Activated effector memory CD4-positive, alpha-beta T cell treated with Interleukin-2 at 50 U/mL for 16 hours (primary cell): ENCODE measurements around the gene PGA5.

ENCODE experiments used
- DNase-seq: peaks from one replicate; pipeline ENCODE4 v3.0.0-alpha.2; 2020

PGA5 gene

DNA sequence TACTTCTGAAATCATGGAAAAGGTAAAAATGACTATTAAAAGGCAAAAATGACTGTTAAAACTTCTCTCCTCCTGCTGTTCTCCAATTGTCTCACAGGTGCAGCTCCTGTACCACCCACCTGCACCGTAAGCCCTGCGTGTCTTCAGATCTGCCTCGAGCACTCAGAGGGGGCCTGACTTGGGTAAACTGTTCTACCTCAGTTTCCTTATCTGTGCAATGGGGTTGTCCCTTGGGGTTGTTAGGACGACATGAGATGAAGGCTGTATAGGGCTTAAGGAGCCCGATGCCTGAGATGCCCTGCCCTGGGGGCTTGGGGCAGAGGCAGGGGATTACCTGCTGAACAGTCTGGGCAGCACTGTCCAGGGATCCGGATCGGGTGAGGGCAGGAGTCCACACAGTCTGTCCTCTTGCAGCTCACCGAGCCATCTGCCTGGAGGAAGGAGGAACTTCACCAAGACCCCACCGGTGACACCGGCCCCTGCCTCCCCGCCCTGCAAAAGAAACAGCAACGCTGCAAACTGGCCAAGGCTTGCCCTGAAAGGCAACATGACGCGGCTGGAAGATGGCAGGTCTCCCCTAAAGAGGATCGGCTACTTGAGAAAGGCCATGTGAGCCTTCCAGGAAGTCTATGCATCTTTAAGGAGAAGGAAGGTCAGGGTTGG lies 27.7 kb downstream of the PGA5 start:
- DNase-seq, result no peak

DNA sequence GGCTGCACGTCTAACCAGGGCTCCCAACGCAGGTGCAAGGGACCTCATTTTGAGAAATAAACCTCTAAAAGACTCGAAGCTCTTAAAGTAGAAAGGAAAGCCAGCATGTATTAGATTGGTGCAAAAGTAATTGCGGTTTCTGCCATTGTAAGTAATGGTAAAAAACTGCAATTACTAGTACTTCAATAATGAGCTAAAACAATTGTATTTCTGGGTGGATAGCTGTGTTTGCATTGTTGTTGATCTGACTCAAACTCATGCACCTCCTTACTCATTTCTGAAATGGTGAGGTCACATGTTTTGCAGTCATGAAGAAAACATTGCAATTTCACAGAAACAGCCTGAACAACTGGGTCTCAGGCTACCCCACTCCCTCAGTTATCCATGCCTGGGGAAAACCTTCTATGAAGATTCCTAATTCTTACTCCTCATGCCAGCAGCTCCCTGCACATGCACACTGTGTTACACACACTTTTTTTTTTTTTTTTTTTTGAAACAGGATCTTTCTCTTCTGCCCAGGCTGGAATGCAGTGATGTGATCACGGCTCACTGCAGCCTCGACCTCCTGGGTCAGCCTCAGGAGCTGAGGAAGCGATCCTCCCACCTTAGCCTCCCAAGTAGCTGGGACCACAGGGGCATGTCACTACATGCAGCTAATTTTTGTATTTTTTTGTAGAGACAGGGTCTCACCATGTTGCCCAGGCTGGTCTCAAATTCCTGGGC lies 29.5 kb downstream of the PGA5 start:
- no peak for DNase-seq

DNA sequence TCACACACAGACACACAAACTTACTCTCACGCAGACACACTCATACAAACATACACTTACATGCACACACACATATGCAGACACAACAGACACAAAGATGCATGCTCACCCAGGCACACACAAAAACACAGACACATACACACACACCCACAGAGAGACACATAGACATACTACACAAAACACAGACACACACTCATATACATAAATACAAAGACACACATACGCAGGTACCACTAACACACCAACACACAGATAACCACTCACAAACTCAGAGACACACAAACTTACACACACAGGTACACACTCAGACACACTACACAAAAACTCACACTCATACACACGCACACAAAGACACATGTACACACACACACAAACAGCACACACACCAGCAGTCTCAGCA lies 31.8 kb downstream of the PGA5 start:
- no peak for DNase-seq

DNA sequence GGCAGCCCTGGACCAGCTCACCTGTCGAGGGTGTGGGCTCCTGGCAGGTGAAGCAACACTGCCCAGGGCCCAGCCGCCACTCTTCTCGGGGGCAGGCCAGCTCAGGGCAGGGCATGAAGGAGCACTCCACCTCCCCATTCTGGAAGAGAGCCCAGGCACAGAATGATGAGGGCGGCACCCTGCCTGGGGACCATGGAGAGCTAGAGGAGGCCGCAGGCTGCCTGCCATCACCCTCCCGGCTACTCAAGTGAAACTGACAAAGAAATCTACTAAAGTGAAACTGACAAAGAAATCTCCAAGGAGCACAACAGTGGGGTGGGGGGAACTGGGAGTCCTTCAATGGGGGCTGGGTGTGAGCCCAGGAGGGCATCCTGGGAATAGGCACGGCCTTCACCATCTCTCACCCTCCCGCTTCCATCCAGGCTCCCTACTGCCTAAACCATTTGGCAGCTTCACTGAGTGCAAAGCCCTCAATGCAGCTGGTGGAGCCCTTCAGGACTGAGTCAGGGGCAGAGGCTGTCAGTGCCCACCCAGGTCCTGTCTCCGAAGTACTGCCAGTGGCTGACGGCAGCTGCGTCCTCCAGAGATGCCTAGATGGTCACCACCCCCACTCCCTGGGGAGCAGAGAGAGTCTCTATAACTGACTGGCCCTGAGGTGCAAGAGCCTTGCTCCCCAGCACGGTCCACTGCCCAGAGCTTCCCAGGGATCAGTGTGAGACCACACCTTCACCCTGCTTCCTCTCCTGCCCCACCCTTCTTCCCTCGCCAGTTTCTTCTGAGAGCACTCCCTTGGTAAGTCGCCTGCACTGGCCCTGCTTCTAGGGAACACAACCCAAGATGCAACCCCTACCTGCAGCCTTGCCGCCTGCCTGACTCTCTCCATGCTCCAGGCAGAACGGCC lies 32.5 kb downstream of the PGA5 start:
- no peak for DNase-seq

DNA sequence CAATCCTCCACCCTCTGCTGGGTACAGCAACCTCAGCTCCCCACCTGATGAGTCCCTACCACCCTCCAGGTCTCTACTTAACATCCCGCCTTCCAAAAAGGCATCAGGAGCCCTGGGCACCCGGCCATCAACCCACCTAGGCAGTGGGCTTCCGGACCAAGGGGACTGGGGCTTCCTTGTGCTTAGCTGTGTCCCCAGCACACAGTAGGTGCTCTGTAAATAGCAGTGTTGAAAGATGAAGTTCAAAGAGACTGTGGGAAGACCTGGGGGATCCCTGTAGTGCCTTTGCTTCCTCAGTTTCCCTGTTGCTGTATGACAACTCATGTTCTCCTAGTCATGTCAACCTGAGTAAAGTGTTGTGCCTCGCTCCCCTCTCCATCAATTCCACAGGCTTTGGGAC lies 33.1 kb downstream of the PGA5 start:
- no peak for DNase-seq

DNA sequence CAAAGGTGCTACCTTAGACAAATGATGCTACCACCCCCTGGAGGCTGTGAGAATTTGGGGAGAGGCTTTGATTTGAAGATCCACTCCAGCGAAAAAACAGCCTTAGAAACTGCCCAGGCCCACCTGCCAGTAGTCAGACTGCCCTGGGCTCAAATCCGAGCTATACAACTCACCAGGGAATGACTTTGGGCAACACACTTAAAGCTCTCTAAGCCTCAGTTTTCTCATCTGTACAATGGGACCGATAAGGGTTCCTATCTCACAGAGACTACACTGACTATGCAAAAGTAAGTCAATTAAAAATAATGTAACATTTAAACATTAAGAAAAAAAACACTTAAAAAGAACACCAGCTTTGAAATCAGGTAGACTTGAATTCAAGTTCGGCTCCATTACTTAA lies 34.2 kb downstream of the PGA5 start:
- DNase-seq, result no peak

DNA sequence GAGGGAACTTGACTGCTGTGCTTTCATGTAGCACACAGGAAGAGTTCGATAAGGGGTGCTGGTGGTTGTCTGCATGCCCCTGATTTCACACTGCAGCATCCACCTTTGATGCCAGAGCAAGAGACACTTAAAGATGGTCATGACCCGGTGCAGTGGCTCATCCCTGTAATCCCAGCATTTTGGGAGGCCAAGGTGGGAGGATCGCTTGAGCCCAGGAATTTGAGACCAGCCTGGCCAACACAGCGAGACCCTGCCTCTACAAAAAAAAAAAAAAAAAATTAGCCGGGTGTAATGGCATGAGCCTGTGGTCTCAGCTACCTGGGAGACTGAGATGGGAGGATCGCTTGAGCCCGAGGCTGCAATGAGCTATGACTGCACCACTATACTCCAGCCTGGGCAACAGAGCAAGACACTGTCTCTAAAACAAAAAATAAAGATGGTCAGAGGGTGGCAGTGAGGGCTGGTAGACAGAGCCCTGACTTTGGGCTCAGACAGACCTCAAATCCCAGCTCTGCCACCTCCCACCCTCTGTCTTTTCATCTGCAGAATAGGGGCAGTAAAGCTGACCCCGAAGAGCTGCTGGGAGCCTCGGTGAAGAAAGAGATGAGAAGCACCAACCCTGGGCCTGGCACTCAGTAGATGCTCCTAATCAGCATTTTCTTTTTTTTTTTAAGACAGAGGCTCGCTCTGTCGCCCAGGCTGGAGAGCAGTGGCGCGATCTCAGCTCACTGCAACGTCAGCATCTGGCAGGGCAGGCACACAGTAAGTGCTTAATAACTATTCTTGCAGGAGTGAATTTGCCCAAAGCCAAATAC lies 36.4 kb downstream of the PGA5 start:
- no peak for DNase-seq

DNA sequence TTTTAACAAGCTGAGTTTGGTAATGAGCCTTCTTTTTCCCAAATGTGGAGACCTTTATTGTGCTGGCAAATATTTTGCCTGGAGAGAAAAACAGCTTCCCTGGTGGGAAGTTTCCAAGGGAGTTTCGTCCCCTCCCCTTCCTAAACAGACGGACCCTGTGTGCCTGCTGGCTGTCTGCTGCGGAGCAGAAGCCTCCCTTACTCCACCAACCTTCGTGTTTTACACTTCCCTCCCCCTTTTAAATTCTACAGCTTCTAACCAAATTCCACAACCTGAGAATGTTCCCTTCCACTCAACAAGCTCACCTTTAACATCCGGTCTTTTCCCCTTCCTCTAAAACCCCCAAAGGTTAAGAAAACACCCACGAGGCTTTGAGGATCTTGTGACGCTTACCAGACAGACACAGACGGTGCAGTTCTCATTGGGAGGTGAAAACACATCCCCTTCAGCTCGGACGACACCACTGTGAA lies 37.1 kb downstream of the PGA5 start:
- no peak for DNase-seq

DNA sequence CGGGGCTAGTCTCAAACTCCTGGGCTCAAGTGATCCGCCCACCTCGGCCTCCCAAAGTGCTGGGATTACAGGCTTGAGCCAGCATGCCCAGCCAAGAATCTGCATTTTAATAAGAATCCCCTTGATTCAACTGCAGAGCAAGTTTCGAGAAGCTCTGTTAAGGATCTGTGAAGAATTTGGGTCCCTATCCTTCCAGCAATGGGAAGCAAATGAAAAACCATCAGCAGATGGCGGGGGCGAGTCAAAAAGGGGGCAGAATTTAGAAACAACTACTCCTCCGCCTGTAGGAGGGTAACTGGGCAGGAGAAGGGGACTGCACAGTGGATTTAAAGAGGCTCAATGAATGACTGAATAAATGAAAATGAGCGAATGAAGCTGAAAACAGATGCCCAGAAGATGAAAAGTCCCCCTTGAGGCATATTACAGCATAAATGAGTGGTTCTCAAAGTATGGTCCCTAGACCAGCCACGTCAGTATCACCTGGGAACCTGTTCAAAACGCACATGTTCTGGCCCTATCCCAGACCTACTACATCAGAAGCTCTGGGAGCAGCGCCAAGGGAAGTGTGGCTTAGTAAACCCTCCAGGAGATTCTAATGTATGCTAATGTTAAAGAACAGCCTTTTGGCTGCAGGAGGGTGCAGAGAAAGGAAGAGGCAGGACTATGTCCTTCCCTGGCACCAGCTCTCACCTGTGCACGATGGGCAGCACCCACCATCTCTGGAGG lies 39.1 kb downstream of the PGA5 start:
- no peak for DNase-seq

DNA sequence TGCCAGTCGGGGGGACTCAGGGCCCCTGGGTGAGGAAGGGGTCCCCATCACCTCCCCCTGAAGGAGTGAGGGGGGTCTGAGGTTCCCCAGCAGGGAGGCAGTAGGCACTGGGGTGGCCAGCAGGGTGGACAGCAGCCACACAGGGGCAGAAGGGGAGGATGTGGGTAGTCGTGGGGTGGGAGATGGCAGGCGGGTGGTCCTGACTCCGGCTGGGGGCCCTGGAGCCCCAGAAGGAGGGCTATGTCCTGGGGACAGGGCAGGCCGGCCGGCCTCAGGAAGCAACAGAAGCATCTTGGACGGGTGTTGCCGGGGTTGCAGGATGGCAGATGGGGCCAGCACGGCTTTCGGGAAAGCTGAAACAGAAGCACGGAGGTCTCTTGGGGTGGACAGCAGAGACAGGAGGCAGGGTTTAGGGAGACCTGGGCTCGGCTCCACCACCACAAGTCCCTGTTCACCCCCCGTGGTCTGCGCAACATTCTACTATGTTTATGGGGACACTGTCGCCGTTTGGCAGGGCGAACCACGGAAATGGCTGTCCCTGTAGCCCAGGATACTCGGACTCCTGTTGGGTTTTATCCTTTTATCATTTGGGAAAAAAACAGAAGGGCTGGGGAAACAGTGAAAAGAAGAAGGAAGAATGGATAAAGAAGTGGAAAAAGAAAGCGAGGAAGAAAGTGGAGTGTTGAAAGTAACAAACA lies 40.1 kb downstream of the PGA5 start:
- DNase-seq, result no peak

DNA sequence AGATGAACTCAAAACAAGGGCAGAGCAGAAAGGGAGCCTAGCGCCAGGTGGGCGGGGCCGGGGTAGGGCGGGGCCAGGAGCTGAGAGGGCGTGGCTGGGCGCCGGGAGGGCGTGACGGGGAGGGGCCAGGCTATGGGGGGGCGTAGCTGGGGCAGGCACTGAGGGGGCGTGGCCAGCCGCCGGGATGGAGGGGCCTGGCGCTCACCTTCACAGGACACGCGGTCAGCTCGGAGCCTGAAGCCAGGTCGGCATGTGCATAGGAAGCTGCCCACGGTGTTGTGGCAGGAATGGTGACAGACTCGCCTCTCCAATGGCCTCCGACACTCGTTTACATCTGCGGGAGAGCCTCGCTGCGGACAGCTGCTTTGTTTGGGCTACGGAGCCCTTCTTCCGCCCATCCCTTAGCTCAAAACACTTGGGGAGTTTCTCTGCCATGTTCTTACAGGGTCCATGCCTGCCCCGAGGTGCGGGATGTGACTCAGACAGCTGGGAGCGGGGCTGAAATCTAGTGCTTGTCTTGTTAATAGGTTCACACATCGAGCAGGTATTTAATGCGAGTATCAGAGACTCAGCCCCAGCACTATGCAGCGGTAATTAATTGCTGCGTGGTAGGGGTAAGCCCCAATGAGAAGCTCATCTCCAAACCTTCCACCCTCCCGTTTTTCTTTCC lies 40.7 kb downstream of the PGA5 start:
- DNase-seq, result no peak

DNA sequence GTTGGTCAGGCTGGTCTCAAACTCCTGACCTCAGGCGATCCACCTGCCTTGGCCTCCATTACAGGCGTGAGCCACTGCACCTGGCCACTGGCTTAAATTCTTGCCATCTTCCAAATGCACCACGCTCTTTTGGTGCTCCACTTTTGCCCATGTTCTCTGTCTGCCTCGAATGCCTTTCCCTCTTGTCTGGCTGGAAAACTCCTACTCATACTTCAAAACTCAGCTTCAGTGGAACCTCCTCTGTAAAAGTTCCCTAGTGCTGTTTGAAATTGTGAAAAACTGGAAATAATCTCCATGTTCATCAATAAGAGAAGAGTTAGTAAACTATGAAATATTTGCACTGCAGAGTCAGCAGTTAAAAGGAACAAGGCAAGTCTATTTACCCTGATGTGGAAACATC lies 42.6 kb downstream of the PGA5 start:
- DNase-seq, result no peak

DNA sequence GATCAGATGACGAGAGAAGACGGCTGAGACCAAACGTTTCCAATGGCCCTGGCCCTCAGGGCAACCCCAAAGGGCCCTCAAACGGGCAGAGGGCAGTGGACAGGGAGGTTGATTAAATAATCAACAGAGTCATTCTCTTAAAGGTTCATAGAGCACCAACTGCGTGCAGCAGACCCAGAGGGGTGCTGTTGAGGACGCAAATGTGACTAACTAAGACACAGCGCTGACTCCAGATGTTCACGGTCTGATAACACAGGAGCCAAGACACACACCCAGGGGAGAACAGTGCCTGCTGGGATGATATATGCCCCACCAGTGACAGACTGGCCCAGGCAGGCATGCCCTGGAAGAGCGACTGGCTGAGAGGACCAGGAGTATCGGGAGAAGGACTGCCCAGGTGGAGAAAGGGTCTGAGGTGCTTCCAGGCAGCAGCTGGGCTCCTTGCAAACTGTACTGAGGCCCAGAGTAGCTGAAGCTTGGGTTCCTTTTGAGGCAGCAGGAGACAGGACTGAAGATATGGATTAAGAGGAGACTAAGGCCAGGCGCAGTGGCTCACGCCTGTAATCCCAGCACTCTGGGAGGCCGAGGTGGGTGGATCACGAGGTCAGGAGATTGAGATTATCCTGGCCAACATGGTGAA lies 46.5 kb downstream of the PGA5 start:
- DNase-seq, result no peak

DNA sequence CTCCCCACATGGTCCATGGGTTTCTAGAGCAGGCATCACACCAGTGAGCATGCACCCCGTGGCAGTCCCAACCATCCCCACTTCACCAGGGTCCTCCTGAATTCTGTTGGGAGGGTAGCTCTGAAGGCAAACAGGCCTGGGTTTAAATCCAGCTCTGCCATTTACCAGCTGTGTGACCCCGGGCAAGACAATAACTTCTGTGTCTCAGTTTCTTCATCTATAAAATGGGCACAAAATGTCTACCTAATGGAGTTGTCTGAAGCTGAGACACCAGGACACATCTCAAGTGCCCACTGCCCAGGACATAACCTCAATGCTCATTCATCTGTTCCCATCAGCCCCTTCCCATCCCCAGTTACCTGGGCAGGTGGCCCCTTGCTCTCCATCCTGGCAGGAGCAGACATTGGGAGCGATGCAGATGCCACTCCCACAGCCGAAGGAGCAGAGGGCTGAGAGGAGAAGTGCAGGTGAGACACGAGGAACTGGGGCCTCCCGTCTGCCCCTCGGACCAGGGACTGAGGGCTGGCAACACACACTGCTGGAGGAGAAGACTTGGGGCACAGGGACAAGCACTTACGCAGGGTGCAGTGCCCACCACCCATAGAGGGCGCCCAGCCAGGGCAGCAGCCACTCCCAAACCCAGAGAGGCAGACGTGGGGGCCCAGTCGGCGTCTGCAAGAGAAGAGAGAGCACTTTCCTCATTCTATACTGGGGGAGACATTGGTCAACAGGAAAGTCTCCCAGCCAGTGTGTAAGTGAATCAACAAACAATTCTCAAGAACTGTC lies 50.1 kb downstream of the PGA5 start:
- DNase-seq, result no peak

DNA sequence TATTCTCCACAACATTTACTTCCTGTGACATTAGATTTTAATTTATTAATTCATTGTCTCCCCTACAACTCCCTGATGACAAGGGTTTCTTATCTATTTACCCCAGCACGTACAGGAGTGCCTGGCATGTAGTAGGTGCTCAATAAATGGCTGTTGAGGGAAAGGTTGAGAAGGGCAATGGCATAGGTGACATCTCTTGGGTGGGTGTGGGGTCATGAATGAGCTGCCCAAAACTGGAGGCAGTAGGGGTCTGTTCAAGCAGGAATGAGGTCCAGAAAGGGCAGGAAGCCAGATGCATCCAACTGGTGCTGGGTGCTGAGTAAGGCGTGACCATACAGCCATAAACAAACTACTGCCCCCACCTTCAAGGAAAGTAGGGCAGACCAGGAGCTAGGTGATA lies 51.4 kb downstream of the PGA5 start:
- no peak for DNase-seq

DNA sequence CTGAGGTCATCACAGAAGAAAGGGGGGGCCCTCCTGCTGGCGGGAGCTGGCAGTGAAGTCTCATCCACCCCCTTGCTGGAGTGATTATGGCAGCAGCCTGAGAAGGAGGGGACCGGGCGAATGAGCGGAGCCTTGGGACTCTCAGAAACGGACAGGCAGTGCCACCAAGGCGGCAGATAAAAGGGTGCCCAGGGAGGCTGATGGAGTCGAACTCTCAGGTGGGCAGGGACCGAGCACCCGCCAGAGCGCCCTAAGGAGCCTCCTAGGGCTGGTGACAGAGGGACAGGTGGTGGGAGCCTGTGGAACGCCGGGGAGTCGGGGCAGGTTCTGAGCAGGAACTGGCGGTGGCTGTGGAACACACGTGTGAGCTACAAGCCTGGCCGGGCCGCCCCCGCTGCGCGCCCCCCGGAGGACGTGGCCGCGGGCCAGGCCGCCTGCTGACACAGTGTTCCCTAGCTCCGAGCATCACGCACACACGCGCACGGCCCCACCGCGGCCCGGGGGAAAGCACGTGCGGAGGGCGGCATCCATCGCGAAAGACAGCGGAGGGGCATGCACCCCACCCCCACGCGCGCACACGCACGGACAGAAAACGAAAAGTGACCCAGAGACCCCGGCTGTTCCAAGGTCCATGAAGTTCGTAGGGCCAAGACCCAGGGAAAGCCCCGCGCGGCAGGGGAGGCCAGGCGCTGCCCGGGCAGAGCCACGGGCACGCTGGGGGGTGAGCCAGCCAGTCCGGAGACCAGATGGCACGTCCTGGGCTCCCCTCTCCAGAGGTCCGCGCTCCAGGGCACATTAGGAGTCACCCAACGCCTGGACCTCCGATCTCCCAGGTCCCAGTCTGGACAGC lies 53.1 kb downstream of the PGA5 start:
- DNase-seq, result no peak

DNA sequence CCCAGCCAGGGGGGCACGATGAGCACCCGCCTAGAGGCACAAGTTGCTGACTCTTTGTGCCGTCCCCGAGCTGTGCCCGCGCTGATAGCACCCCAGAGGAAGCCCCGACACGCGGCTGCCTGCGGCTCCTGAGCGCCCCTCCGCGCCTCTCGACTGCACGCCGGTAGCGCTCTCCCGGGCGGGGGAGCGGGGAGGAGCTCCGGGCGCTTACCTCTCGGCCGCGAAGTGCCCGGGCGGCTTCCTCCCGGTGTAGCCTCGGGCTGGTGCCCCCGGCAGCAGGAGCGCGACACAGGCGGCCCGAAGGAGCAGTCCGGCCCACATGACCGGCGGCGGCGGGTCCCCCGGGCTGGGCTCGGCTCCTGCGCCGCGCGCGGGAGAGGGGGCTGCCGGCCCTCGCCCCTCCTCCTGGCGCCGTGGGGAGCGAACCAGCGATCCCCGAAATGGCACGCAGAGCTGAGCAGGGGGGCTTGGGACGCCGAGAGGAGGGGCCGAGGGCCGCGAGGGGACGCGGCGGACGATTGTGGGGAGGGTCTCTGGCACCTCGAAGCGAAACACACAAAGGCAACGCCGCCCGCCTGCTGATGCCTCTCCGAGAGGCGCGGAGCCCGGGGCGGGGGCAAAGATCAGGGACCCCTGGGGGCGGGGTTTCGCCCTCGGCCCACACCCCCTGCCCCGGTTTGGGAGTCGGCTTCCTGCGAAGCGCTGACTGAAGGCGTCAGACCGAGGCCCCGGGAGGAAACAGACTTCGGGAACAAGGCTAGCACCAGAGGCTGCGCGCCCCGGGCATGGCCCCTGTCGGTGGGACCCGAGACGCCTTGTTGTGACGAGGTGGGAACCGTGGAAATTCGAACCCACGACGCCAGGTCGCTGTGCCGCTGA lies 54.0 kb downstream of the PGA5 start, which contains the start of gene VWCE:
Gene VWCE, minus strand, starts transcription at position 600 of the 879 bp plus-strand sequence. Its CDS starts 279 bp downstream, at position 321.
- peak; percentile 40 for DNase-seq
